Neural crest cell (in vitro differentiated cells): ENCODE results near the gene COL9A3. TPM values are rescaled to one million over a fixed set of nuclear protein-coding genes. Genes with fewer than 3 reads are reported as not detected.

Experiments used
- DNase-seq: peaks from one replicate; pipeline ENCODE4 v3.0.0; 2021; ENCODE audit warnings: low read depth, mixed read lengths, low spot score
- H3K27ac Mint-ChIP-seq: one replicate; pipeline ENCODE4 v1.8.0; 2021; ENCODE audit warnings: mild to moderate bottlenecking, mixed read lengths; ENCODE audit not compliant: unreplicated experiment
- H3K27me3 Mint-ChIP-seq: 2 replicates; pipeline ENCODE4 v1.8.0; 2021; ENCODE audit warnings: low read depth, mild to moderate bottlenecking, mixed read lengths
- H3K36me3 Mint-ChIP-seq: 2 replicates; pipeline ENCODE4 v1.8.0; 2021; ENCODE audit warnings: low read depth, mild to moderate bottlenecking, mixed read lengths
- H3K4me1 Mint-ChIP-seq: 2 replicates; pipeline ENCODE4 v1.8.0; 2021; ENCODE audit warnings: mixed read lengths
- H3K4me3 Mint-ChIP-seq: one replicate; pipeline ENCODE4 v1.8.0; 2021; ENCODE audit warnings: mild to moderate bottlenecking, mixed read lengths
- H3K9me3 Mint-ChIP-seq: 2 replicates; pipeline ENCODE4 v1.8.0; 2021; ENCODE audit warnings: mixed read lengths
- CTCF ChIP-seq: fragments of 200-600 bp; sonication (generic); conservative IDR thresholded peaks from 2 replicates; pipeline ENCODE4 v1.5.0; 2021; ENCODE audit warnings: antibody characterized with exemption, mild to moderate bottlenecking
- total RNA-seq: library from RNA; stranded (reverse); gene quantifications from 2 replicates; pipeline ENCODE4 v1.2.1, GENCODE V29; 2021

Gene COL9A3
- total RNA-seq, 1 donor from 2014 or later, result 4.6 TPM

GRCh38 chr20:62791301-62792181, 25.3 kb upstream of the COL9A3 start:
- Mint-ChIP-seq H3K36me3 (no peaks in the 10 kb centered on the region), H3K27me3 (no peaks in the 10 kb centered on the region), H3K4me3 (peak overlapping the region; percentile 65), H3K27ac (no peak overlapping the region), H3K9me3 (no peaks in the 10 kb centered on the region), H3K4me1 (peaks cover 26% of the 10 kb centered on the region)
- peak; percentile 86 for DNase-seq
- peak; percentile 98 for TF ChIP-seq CTCF

DNA sequence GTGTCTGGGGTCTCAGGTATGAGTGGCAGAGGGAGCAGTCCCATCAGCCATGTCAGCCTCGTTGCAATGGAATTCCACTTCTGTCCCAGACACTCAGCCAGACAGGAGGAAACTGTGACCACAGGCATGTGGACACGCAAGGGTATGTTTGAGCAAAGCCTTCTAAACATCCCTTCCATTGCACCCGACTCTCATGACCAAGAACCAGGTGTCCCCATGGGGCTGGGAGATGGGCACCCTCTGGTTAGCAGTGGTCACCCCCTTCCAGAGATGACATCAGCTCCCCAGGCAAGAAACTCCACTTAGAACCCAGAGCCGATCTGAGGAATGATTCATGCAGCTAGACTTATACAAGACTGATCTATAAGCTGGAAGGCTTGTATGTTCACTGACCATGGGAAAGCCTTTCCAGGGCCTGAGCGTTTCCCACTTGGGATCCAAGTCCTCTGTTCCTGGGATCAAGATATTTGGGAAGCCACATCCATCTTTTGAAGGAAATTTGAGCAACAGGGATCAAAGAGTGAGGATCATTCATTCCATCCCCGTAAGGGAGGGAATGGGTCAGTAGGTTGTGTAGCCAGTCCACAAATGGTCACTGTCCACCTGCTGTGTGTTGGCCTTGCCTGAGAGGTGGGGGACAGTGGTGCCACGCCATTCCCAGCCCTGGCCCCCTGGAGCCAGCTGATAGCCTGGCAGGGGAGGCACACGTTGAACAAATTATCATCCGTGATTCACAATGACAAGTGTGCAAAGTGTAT, 24.5 kb upstream of the COL9A3 start:
- Mint-ChIP-seq H3K27ac (no peak overlapping the region), H3K9me3 (no peaks in the 10 kb centered on the region), H3K27me3 (no peaks in the 10 kb centered on the region), H3K4me1 (peaks cover 18% of the 10 kb centered on the region), H3K4me3 (no peak overlapping the region), H3K36me3 (no peaks in the 10 kb centered on the region)
- TF ChIP-seq CTCF, result no peak
- DNase-seq, result no peak

DNA sequence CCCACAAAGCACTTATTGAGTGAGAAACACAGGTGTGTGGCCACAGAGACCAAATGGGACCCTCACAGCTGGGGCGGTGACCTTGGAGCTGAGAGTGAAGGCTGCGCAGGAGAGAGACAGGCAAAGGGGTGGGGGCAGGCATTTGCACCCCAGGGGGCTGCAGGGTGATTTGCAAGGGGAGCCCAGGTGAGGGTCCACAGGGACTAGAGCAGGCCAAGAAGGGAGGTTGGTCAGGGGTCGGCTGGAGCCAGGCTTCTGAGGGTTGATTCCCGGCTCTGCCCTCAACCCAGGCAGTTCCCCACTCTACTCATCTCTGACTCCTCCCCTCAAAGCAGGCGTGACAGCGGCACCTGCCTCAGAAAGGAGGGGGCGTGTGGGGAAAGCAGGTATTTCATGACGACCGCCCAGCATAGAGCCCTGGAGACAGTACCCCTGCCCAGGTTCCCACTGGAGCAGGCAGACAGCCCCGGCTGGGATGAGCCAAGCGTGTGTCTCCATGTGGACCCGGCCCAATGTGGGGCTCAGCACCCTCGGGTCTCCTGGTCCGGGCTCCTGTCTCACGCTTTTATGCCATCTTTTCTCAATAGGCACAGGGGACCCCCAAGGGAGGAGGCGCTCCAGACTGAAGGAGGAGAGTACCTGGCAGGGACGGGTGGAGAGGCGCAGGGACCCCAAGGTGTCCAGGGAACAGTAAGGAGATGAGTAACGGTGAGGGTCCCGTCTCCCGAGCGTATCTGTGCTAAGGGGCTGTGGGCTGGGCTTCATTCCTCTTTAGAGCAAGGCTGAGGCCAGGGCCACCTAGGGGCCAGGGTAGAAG, 23.7 kb upstream of the COL9A3 start:
- peaks cover 16% of the 10 kb centered on the region for H3K4me1 Mint-ChIP-seq
- no peak for TF ChIP-seq CTCF
- H3K4me3 Mint-ChIP-seq, result peak overlapping the region; percentile 57
- no peaks in the 10 kb centered on the region for H3K9me3 Mint-ChIP-seq
- peaks cover 2% of the 10 kb centered on the region for H3K36me3 Mint-ChIP-seq
- no peaks in the 10 kb centered on the region for H3K27me3 Mint-ChIP-seq
- no peak overlapping the region for H3K27ac Mint-ChIP-seq
- DNase-seq, result no peak

GRCh38 chr20:62793757-62794006, 23.2 kb upstream of the COL9A3 start:
- Mint-ChIP-seq H3K36me3 (peaks cover 3% of the 10 kb centered on the region), H3K4me3 (peak overlapping the region; percentile 62), H3K4me1 (peaks cover 16% of the 10 kb centered on the region), H3K9me3 (no peaks in the 10 kb centered on the region), H3K27ac (no peak overlapping the region), H3K27me3 (no peaks in the 10 kb centered on the region)
- TF ChIP-seq CTCF, result no peak
- no peak for DNase-seq

- no peak overlapping the region for H3K27ac Mint-ChIP-seq
Measured at GRCh38 chr20:62794007-62794724, 22.7 kb upstream of the COL9A3 start.

More at GRCh38 chr20:62794007-62794724, 22.7 kb upstream of the COL9A3 start:
- peaks cover 6% of the 10 kb centered on the region for H3K36me3 Mint-ChIP-seq
- DNase-seq, result peak; percentile 96
- peak overlapping the region; percentile 87 for H3K4me3 Mint-ChIP-seq
- H3K4me1 Mint-ChIP-seq, result peaks cover 16% of the 10 kb centered on the region
- no peak for TF ChIP-seq CTCF
- H3K9me3 Mint-ChIP-seq, result no peaks in the 10 kb centered on the region
- H3K27me3 Mint-ChIP-seq, result no peaks in the 10 kb centered on the region
